ENCODE measurements around the gene PHACTR4.
A peak's percentile ranks its signal among the peaks of the same experiment; 100 is the strongest.
"Not testable (repeated sequence)": the region's sequence is repeated elsewhere in the genome, so short reads cannot be mapped to it uniquely, and the experiment has no call there.

Gene PHACTR4

GRCh38 chr1:28341591-28341990 lies 27.9 kb upstream of the PHACTR4 start:
- no peak for DNase-seq (ENCODE audit: low read depth, low spot score)
- TF ChIP-seq CTCF (IDR thresholded peaks at IDR 0.05; ENCODE audit: insufficient read depth, low read length, missing control alignments), result no peak
- ChIA-PET POLR2A (no interaction called here), CTCF (interaction anchor here (0.9 to 4.5 kb wide), 3 partner anchors 10 to 93 kb away, joined by 3 to 31 read pairs (median 5); no protein-coding TSS in a partner anchor)
- no peak overlapping the region for H3K4me3 ChIP-seq (ENCODE audit: low read depth, low read length)

- POLR2A ChIA-PET, result no interaction called here
- no peak for DNase-seq (ENCODE audit: low read depth, low spot score)
- CTCF ChIA-PET, result interaction anchor here (1.2 to 4.5 kb wide), 3 partner anchors 10 to 16 kb away, joined by 3 to 31 read pairs (median 6); no protein-coding TSS in a partner anchor
- no peak for TF ChIP-seq CTCF (IDR thresholded peaks at IDR 0.05; ENCODE audit: insufficient read depth, low read length, missing control alignments)
- H3K4me3 ChIP-seq (ENCODE audit: low read depth, low read length), result no peak overlapping the region
These were observed 26.1 kb upstream of the PHACTR4 start for GRCh38 chr1:28343405-28343804.

- POLR2A ChIA-PET, result interaction anchor here (0.8 to 3.1 kb wide), 4 partner anchors 8 to 295 kb away, joined by 3 to 8 read pairs (median 4); partner anchors contain the start of genes RCC1 and RNU11
- H3K4me3 ChIP-seq (ENCODE audit: low read depth, low read length); DNase-seq (ENCODE audit: low read depth, low spot score): not testable (repeated sequence)
- CTCF ChIA-PET, result interaction anchor here (0.9 to 8.6 kb wide), 7 partner anchors 9 to 252 kb away, joined by 3 to 62 read pairs (median 9); no protein-coding TSS in a partner anchor
These were observed 16.2 kb upstream of the PHACTR4 start for GRCh38 chr1:28353248-28353810.

GRCh38 chr1:28354121-28354520 lies 15.4 kb upstream of the PHACTR4 start:
- CTCF ChIA-PET, result interaction anchor here (0.9 to 8.6 kb wide), 8 partner anchors 9 to 251 kb away, joined by 3 to 62 read pairs (median 8); no protein-coding TSS in a partner anchor
- POLR2A ChIA-PET, result interaction anchor here (0.8 to 3.1 kb wide), 4 partner anchors 9 to 294 kb away, joined by 3 to 8 read pairs (median 4); partner anchors contain the start of genes RCC1 and RNU11
- no peak for DNase-seq (ENCODE audit: low read depth, low spot score)
- no peak overlapping the region for H3K4me3 ChIP-seq (ENCODE audit: low read depth, low read length)
- no peak for TF ChIP-seq CTCF (IDR thresholded peaks at IDR 0.05; ENCODE audit: insufficient read depth, low read length, missing control alignments)

- ChIA-PET CTCF (interaction anchor here (1.0 to 8.6 kb wide), 22 partner anchors 10 to 519 kb away, joined by 3 to 144 read pairs (median 8); partner anchors contain the start of genes MED18 and PHACTR4), POLR2A (interaction anchor here (0.6 kb wide), 1 partner anchor 153 kb away, joined by 3 read pairs; no protein-coding TSS in a partner anchor)
- TF ChIP-seq CTCF (IDR thresholded peaks at IDR 0.05; ENCODE audit: insufficient read depth, low read length, missing control alignments), result no peak
- no peak for DNase-seq (ENCODE audit: low read depth, low spot score)
- no peak overlapping the region for H3K4me3 ChIP-seq (ENCODE audit: low read depth, low read length)
These were observed 10.8 kb upstream of the PHACTR4 start for GRCh38 chr1:28358716-28359115.

- H3K4me3 ChIP-seq (ENCODE audit: low read depth, low read length), result no peak overlapping the region
- peak; percentile 57 for TF ChIP-seq CTCF (IDR thresholded peaks at IDR 0.05; ENCODE audit: insufficient read depth, low read length, missing control alignments)
- POLR2A ChIA-PET, result interaction anchor here (0.6 to 1.3 kb wide), 4 partner anchors 150 to 412 kb away, joined by 3 read pairs; partner anchors contain the start of gene TAF12
- CTCF ChIA-PET, result interaction anchor here (0.6 to 8.6 kb wide), 47 partner anchors 9 to 518 kb away, joined by 3 to 144 read pairs (median 5); partner anchors contain the start of genes MED18 and PHACTR4
- DNase-seq (ENCODE audit: low read depth, low spot score), result no peak
These were observed 9.8 kb upstream of the PHACTR4 start for GRCh38 chr1:28359592-28360239.
